Mucosa of stomach (tissue), 1 donor: ENCODE data around the gene NDUFB7.
"Not testable (repeated sequence)": the region's sequence is repeated elsewhere in the genome, so short reads cannot be mapped to it uniquely, and the experiment has no call there.

Experiments
- H3K27me3 ChIP-seq: one replicate; pipeline ENCODE4 v1.7.0; 2013; ENCODE audit warnings: mild to moderate bottlenecking, low read length; ENCODE audit not compliant: control insufficient read depth, insufficient read depth
- H3K36me3 ChIP-seq: one replicate; pipeline ENCODE4 v1.7.0; 2013; ENCODE audit warnings: low read length; ENCODE audit not compliant: control insufficient read depth, insufficient read depth
- H3K4me1 ChIP-seq: one replicate; pipeline ENCODE4 v1.7.0; 2013; ENCODE audit warnings: mild to moderate bottlenecking, low read length; ENCODE audit not compliant: control insufficient read depth, insufficient read depth
- H3K4me3 ChIP-seq: one replicate; pipeline ENCODE4 v1.7.0; 2013; ENCODE audit warnings: low read length
- H3K9ac ChIP-seq: one replicate; pipeline ENCODE4 v1.7.0; 2013; ENCODE audit warnings: mild to moderate bottlenecking, low read length, moderate library complexity
- H3K9me3 ChIP-seq: one replicate; pipeline ENCODE4 v1.7.0; 2013; ENCODE audit warnings: mild to moderate bottlenecking, low read length, moderate library complexity; ENCODE audit not compliant: control insufficient read depth
- donor health status: Pancreatic carcinoma.

NDUFB7 gene

GRCh38 chr19:14558370-14559066 is 13.3 kb downstream of the NDUFB7 start:
- Histone ChIP-seq H3K9ac (no peak overlapping the region), H3K4me1 (peaks cover 17% of the 10 kb centered on the region)

GRCh38 chr19:14556662-14557188 is 15.1 kb downstream of the NDUFB7 start:
- Histone ChIP-seq H3K4me1 (peaks cover 12% of the 10 kb centered on the region), H3K27me3 (no peaks in the 10 kb centered on the region), H3K9ac (no peak overlapping the region), H3K36me3 (no peaks in the 10 kb centered on the region), H3K4me3 (no peak overlapping the region), H3K9me3 (no peaks in the 10 kb centered on the region)

More at GRCh38 chr19:14558370-14559066, 13.3 kb downstream of the NDUFB7 start:
- H3K36me3 ChIP-seq, result no peaks in the 10 kb centered on the region
- no peaks in the 10 kb centered on the region for H3K27me3 ChIP-seq
- no peaks in the 10 kb centered on the region for H3K9me3 ChIP-seq
- H3K4me3 ChIP-seq, result no peak overlapping the region

DNA sequence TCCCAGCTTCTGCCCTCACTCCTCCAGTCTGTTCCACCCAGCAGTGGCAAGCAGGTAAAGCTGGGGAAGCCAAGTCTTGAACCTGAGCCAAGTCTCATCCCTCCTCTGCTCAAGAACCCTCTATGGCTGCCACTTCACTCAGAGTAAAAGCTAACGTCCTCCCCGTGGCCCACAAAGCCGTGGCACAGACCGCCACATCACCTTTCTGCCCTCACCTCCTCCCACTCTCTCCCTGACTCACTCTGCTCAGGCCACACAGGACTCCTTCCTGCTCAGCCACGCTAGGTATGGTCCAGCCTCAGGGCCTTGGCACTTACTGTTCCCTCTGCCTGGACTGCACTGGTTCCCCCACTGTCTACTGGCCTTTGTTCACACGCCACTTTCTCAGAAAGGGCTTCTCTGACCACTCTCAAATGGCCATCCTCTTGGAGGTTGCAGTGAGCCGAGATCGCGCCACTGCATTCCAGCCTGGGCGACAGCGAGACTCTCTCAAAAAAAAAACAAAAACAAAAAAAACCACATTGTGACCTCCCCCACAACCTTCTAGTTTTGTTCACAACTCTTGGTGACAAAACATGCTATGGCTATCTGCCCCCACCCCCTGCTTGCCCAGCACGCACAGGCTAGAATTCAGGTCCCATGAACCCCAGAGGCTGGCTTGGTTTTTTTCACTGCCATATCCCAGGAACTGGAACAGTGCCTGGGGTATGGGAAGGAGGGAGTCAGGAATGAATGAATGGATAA is 15.8 kb downstream of the NDUFB7 start:
- no peaks in the 10 kb centered on the region for H3K36me3 ChIP-seq
- H3K27me3 ChIP-seq, result no peaks in the 10 kb centered on the region
- no peak overlapping the region for H3K9ac ChIP-seq
- no peak overlapping the region for H3K4me3 ChIP-seq
- peaks cover 11% of the 10 kb centered on the region for H3K4me1 ChIP-seq
- no peaks in the 10 kb centered on the region for H3K9me3 ChIP-seq

DNA sequence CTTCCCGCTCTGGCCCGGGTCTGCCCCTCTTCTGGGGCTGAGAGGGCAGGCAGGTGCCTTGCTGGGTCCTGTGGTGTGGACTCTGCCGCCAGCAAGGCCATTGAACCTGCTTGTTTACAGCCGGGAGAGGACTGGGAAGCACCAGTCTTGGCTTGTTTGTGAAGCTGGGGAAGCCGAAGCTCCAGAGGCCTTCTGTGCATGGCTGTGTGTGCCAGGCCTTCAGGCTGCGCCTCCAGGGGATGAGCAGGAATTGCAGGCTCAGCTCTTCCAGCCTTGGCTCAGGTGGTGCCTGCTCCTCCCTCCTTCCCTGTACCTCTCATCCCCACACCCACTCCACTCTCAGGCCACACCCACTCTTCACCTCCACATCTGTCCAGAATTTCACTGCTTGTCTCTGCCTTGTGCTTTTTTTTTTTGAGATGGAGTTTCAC is 17.5 kb downstream of the NDUFB7 start:
- Histone ChIP-seq H3K36me3 (no peaks in the 10 kb centered on the region), H3K4me3 (no peak overlapping the region), H3K27me3 (no peaks in the 10 kb centered on the region), H3K4me1 (peaks cover 24% of the 10 kb centered on the region), H3K9me3 (no peaks in the 10 kb centered on the region), H3K9ac (no peak overlapping the region)

DNA sequence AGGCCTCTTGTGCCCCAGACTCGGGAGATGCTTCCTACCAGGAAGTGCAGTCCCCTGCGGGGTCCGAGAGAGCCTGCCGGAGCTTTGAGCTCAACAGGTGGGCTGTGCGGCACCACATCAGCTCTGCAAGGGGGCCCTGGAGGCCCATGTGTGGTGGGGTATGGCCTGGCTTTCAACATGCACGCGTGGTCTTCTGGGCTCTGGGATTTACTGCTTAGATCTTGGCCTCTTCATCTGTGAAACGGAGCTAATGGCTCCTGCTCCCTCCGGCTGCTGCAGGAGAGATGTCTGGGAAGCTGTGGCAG is 18.0 kb downstream of the NDUFB7 start:
- H3K36me3 ChIP-seq, result no peaks in the 10 kb centered on the region
- no peaks in the 10 kb centered on the region for H3K9me3 ChIP-seq
- no peak overlapping the region for H3K9ac ChIP-seq
- no peaks in the 10 kb centered on the region for H3K27me3 ChIP-seq
- no peak overlapping the region for H3K4me3 ChIP-seq
- peaks cover 24% of the 10 kb centered on the region for H3K4me1 ChIP-seq

DNA sequence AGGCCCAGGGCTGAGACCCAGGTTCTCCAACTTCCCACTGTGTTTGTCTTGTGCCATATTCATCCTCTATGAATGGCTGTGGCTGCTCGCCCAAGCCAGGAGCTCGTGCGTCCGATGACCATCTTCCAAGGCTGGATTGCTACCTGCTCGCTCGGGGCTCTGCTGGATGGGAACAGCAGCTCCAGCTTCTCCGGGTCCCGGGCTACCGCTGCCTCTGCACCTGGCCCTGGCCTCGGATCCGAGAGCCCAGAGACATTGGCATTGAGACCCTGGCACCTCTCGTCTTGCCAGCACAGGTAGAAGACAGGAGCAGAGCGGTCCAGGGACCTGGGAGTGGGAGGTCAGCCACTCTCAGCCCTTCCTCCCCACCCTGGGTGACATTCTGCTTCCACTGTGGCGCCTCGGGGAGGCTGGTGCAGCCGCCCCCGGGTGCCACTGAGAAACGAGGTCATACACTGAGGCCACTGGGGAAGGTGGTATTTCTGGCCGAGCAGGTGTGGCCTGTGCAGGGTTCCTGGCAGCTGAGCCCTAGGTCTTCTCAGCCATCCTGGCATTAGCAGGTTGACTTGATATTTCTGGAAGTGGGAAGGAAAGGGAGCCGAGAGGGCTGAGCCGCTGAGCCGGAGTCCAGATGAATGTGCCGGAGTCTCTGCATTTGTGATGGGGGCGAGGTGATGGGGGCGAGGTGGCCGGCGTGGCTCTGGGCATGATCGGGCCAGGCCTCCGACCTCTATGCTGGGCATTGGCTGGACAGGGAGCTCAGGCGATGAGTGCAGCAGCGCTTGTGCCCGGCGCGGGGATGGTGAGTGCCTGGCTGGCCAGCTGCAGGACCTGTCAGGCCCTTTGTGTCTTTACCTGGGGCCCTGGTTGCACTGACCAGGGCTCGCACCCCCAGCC is 18.6 kb downstream of the NDUFB7 start:
- Histone ChIP-seq H3K9ac (no peak overlapping the region), H3K4me1 (peaks cover 24% of the 10 kb centered on the region), H3K36me3 (no peaks in the 10 kb centered on the region), H3K27me3 (no peaks in the 10 kb centered on the region), H3K4me3 (no peak overlapping the region), H3K9me3 (no peaks in the 10 kb centered on the region)

GRCh38 chr19:14552006-14552360 is 19.9 kb downstream of the NDUFB7 start:
- not testable (repeated sequence) for H3K9ac ChIP-seq, H3K9me3 ChIP-seq, H3K36me3 ChIP-seq, H3K27me3 ChIP-seq, H3K4me3 ChIP-seq
- H3K4me1 ChIP-seq, result peaks cover 24% of the 10 kb centered on the region

DNA sequence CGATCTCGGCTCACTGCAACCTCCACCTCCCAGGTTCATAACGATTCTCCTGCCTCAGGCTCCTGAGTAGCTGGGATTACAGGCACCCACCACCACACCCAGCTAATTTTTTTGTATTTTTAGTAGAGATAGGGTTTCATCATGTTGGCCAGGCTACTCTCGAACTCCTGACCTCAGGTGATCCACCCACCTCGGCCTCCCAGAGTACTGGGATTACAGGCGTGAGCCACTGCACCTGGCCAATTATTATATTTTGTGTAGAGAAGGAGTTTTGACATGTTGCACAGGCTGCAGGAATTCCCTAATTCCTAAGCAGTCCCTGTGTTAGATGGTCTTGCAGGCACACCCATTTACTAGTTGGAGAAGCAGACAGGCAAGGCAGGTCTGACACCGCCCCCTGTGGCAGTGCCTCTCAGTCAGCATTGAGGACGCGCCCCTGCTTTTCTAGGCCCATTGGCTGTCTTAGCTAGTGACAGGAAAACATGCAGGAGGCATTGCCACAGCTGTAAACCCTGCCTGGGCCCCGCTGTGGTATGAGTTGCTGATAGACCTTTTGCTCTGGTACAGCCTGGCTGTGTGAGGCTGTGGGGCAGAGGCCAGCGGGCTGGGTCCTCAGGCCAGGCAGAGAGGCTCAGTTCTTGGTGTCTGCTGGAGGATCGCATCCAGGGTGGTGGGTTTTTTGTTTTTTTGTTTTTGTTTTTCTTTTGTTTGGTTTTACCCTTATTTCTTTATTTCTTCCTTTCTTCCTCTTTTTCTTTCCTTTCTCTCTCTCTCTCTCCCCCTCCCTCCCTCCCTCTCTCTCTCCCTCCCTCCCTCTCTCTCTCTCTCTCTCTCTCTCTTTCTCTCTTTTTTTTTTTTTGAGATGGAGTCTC is 20.5 kb downstream of the NDUFB7 start:
- H3K4me1 ChIP-seq, result peaks cover 20% of the 10 kb centered on the region

GRCh38 chr19:14550201-14550754 is 21.6 kb downstream of the NDUFB7 start:
- H3K9ac ChIP-seq, result no peak overlapping the region
- peaks cover 22% of the 10 kb centered on the region for H3K4me1 ChIP-seq
- no peaks in the 10 kb centered on the region for H3K9me3 ChIP-seq
- no peak overlapping the region for H3K4me3 ChIP-seq
- no peaks in the 10 kb centered on the region for H3K27me3 ChIP-seq
- no peaks in the 10 kb centered on the region for H3K36me3 ChIP-seq

More for the DNA sequence above, 20.5 kb downstream of the NDUFB7 start:
- H3K27me3 ChIP-seq, H3K36me3 ChIP-seq, H3K9me3 ChIP-seq, H3K4me3 ChIP-seq: not testable (repeated sequence)
- peak overlapping the region; percentile 25 for H3K9ac ChIP-seq

- Histone ChIP-seq H3K4me3 (no peak overlapping the region), H3K9ac (no peak overlapping the region), H3K27me3 (no peaks in the 10 kb centered on the region), H3K36me3 (no peaks in the 10 kb centered on the region), H3K9me3 (no peaks in the 10 kb centered on the region), H3K4me1 (peaks cover 31% of the 10 kb centered on the region)
Observed at GRCh38 chr19:14545716-14546082, 26.2 kb downstream of the NDUFB7 start.
